Endothelial cell of umbilical vein (primary cell): ENCODE data around the gene CHST12. TPM values are rescaled to one million over a fixed set of nuclear protein-coding genes. Genes with fewer than 3 reads are reported as not detected.

ENCODE experiments used
- BruUV-seq: library from RNA; stranded (reverse); fragments of 400-500 nt; replicated peaks from 2 replicates; lab custom pipeline; 2021; lab: Mats Ljungman, UMichigan
- CTCF ChIA-PET: fragments of 300-600, 350-600 bp; sonication (Branson Sonifier 250); formaldehyde crosslinking; loops from one replicate; lab custom pipeline; 2021; ENCODE audit warnings: antibody characterized with exemption, inconsistent platforms; lab: Charles Lee
- POLR2A ChIA-PET: fragments of 300-600, 350-600 bp; sonication (Branson Sonifier 250); formaldehyde crosslinking; loops from one replicate; lab custom pipeline; 2021; ENCODE audit warnings: antibody characterized with exemption, inconsistent platforms; lab: Charles Lee
- DNase-seq: peaks from one replicate; pipeline ENCODE4 v3.0.0-alpha.2; 2011; ENCODE audit warnings: low read depth, low spot score
- FAIRE-seq: peaks from 2 replicates; lab custom pipeline; 2011; peaks lifted over from hg19 to GRCh38; lab: Jason Lieb, UNC
- H2AFZ ChIP-seq: 2 replicates; pipeline ENCODE4 v1.6.0; 2012; ENCODE audit warnings: low read depth, low read length, control low read depth, inconsistent platforms
- H3K27ac ChIP-seq: 2 replicates; pipeline ENCODE4 v1.5.1; 2011; ENCODE audit warnings: low read depth, mild to moderate bottlenecking, control low read depth, low read length, moderate library complexity; ENCODE audit not compliant: insufficient read depth
- H3K27me3 ChIP-seq, 2 experiments: 2 replicates each; pipeline versions ENCODE4 v1.6.0 to v1.6.1; 2011; ENCODE audit warnings: low read length in 2 of 2, mixed read lengths in 1 of 2; ENCODE audit not compliant: control insufficient read depth in 2 of 2, insufficient read depth in 2 of 2
- H3K36me3 ChIP-seq, 2 experiments: 2 replicates in 1 of 2; 3 replicates in 1 of 2; pipeline ENCODE4 v1.5.1; 2011; ENCODE audit warnings: low read length in 2 of 2, mild to moderate bottlenecking in 1 of 2, moderate library complexity in 1 of 2; ENCODE audit not compliant: control insufficient read depth in 2 of 2, insufficient read depth in 2 of 2; ENCODE audit errors: extremely low read depth in 1 of 2
- H3K4me1 ChIP-seq: 3 replicates; pipeline ENCODE4 v1.5.1; 2011; ENCODE audit warnings: mild to moderate bottlenecking, low read length; ENCODE audit not compliant: control insufficient read depth, insufficient read depth; ENCODE audit errors: extremely low read depth
- H3K4me2 ChIP-seq: 2 replicates; pipeline ENCODE4 v1.6.1; 2011; ENCODE audit warnings: low read length, control low read depth, mixed read lengths; ENCODE audit not compliant: insufficient read depth
- H3K4me3 ChIP-seq, 3 experiments: fragments of 200-600 bp in 1 of 3; sonication (generic), shearing (Covaris generic) in 1 of 3; replicated peaks in 1 of 3; 2 replicates each; pipeline ENCODE4 v1.5.1; 2011 to 2016; ENCODE audit warnings: control low read depth in 3 of 3, low read length in 3 of 3, mild to moderate bottlenecking in 2 of 3, inconsistent platforms in 1 of 3, low read depth in 1 of 3, moderate library complexity in 1 of 3; ENCODE audit not compliant: insufficient read depth in 1 of 3
- H3K79me2 ChIP-seq: 2 replicates; pipeline ENCODE4 v1.6.0; 2012; ENCODE audit warnings: low read length, inconsistent platforms; ENCODE audit not compliant: control insufficient read depth, insufficient read depth
- H3K9ac ChIP-seq: replicated peaks from 2 replicates; pipeline ENCODE3; 2011; ENCODE audit warnings: low read length, control low read depth; ENCODE audit not compliant: insufficient read depth; ENCODE audit errors: extremely low read depth
- H3K9me1 ChIP-seq: replicated peaks from 3 replicates; pipeline ENCODE4 v1.6.0; 2011; ENCODE audit warnings: mild to moderate bottlenecking, low read length; ENCODE audit not compliant: control insufficient read depth, insufficient read depth; ENCODE audit errors: extremely low read depth
- H3K9me3 ChIP-seq: replicated peaks from 2 replicates; pipeline ENCODE4 v1.5.1; 2012; ENCODE audit warnings: low read length, inconsistent platforms; ENCODE audit not compliant: control insufficient read depth, insufficient read depth
- H4K20me1 ChIP-seq: replicated peaks from 2 replicates; pipeline ENCODE3; 2011; ENCODE audit warnings: mild to moderate bottlenecking, low read length; ENCODE audit not compliant: control insufficient read depth, insufficient read depth; ENCODE audit errors: extremely low read depth
- CTCF ChIP-seq, 2 donors: IDR thresholded peaks; 1 replicate in 1 of 2; 2 replicates in 1 of 2; pipeline ENCODE4 v1.5.1; 2011; ENCODE audit warnings: low read length in 2 of 2, mild to moderate bottlenecking in 2 of 2, moderate library complexity in 2 of 2, control low read depth in 1 of 2, inconsistent platforms in 1 of 2, low read depth in 1 of 2; ENCODE audit not compliant: insufficient read depth in 1 of 2; ENCODE audit errors: extremely low read depth in 1 of 2
- EZH2 ChIP-seq: IDR thresholded peaks from 2 replicates; pipeline ENCODE4 v1.6.1; 2012; ENCODE audit warnings: borderline replicate concordance, low read depth, mild to moderate bottlenecking, moderate library complexity, low read length, inconsistent platforms; ENCODE audit not compliant: severe bottlenecking
- FOS ChIP-seq: IDR thresholded peaks from 2 replicates; pipeline ENCODE4 v1.6.1; 2011; ENCODE audit warnings: mild to moderate bottlenecking, low read length, moderate library complexity, borderline replicate concordance; ENCODE audit not compliant: insufficient read depth
- GATA2 ChIP-seq: IDR thresholded peaks from 2 replicates; pipeline ENCODE4 v1.7.0; 2011; ENCODE audit warnings: low read depth, mild to moderate bottlenecking, moderate library complexity, mixed read lengths, low read length; ENCODE audit not compliant: insufficient read length, insufficient read depth
- JUN ChIP-seq: IDR thresholded peaks from 2 replicates; pipeline ENCODE4 v1.6.1; 2011; ENCODE audit warnings: borderline replicate concordance, low read depth; ENCODE audit not compliant: insufficient read length, insufficient read depth
- MAX ChIP-seq: IDR thresholded peaks from 2 replicates; pipeline ENCODE4 v1.6.1; 2011; ENCODE audit not compliant: insufficient read depth, insufficient read length
- MYC ChIP-seq: IDR thresholded peaks from one replicate; pipeline ENCODE4 v1.6.1; 2011; ENCODE audit warnings: mild to moderate bottlenecking, low read depth, low read length
- POLR2A ChIP-seq: IDR thresholded peaks from 2 replicates; pipeline ENCODE4 v1.6.1; 2012; ENCODE audit warnings: low read depth, mild to moderate bottlenecking, control low read depth, low read length
- POLR2AphosphoS5 ChIP-seq: IDR thresholded peaks from 2 replicates; pipeline ENCODE4 v1.6.1; 2012; ENCODE audit warnings: low read depth, mild to moderate bottlenecking, control low read depth, low read length, moderate library complexity; ENCODE audit not compliant: insufficient read depth
- dilution Hi-C: fragments of 300-500 bp; cut with MboI; formaldehyde crosslinking; loops from one replicate; pipeline ENCODE4 v1.15.0; 2019; ENCODE audit warnings: low sequenced_read_pairs; ENCODE audit not compliant: extremely low pct_ligation_motif_present
- intact Hi-C: fragments of 100-400 bp; cut with micrococcal nuclease; formaldehyde crosslinking; loops from one replicate; pipeline ENCODE4 v1.10.0; 2022
- polyA plus RNA-seq, 4 experiments: library from polyadenylated mRNA; depleted of rRNA in 3 of 4; stranded (reverse) in 3 of 4; unstranded in 1 of 4; fragments of >200 nt; gene quantifications; 2 replicates each; pipeline versions ENCODE4 v1.2.1 to v1.2.3, GENCODE V29; 2011 to 2012; ENCODE audit warnings: missing spikeins in 1 of 4
- total RNA-seq: library from RNA; stranded (reverse); gene quantifications from 2 replicates; pipeline ENCODE4 v1.2.3, GENCODE V29; 2021

Gene CHST12
- total and polyA plus RNA-seq, 2 donors (not counting 3 experiments of a cell fraction or from before 2014, with no cell fraction given) = 30.2 to 52.6 TPM

GRCh38 chr7:2417981-2418481 lies 14.6 kb downstream of the CHST12 start:
- Histone ChIP-seq H2AFZ (no peak overlapping the region), H3K9ac (no peak overlapping the region), H3K79me2 (no peaks in the 10 kb centered on the region), H3K36me3 (no peaks in the 10 kb centered on the region), H3K9me3 (no peaks in the 10 kb centered on the region), H3K4me1 (peaks cover 5% of the 10 kb centered on the region), H3K4me2 (no peak overlapping the region), H3K27me3 (no peaks in the 10 kb centered on the region), H3K27ac (no peak overlapping the region), H3K4me3 (no peak overlapping the region), H3K9me1 (no peaks in the 10 kb centered on the region), H4K20me1 (no peaks in the 10 kb centered on the region)
- intact Hi-C loops = no loop called here
- no TSS peak for BruUV-seq
- no peak for FAIRE-seq
- no peak for DNase-seq
- TF ChIP-seq POLR2A = no peak
- no peak for TF ChIP-seq POLR2AphosphoS5
- no peak for TF ChIP-seq MYC
- no peak for TF ChIP-seq FOS
- TF ChIP-seq JUN = no peak
- TF ChIP-seq GATA2 = no peak
- no peak for TF ChIP-seq EZH2
- TF ChIP-seq CTCF (IDR thresholded peaks at IDR 0.05; ENCODE audit: extremely low read depth in 1 of 2, insufficient read depth in 1 of 2, low read depth in 1 of 2, low read length in 2 of 2) = no peak
- TF ChIP-seq MAX = no peak
- dilution Hi-C loops = no loop called here
- ChIA-PET CTCF (interaction anchor here (1.0 kb wide), 1 partner anchor 13 kb away, joined by 3 read pairs; no protein-coding TSS in a partner anchor), POLR2A (no interaction called here)
